Fibroblast of lung (primary cell): ENCODE data around the gene DXO.

Experiments
- CTCF ChIP-seq, 2 donors: IDR thresholded peaks in 1 of 2; conservative IDR thresholded peaks in 1 of 2; 1 replicate in 1 of 2; 2 replicates in 1 of 2; pipeline ENCODE4 v1.5.1; 2011 to 2012; ENCODE audit warnings: low read length in 2 of 2, control low read depth in 1 of 2, inconsistent platforms in 1 of 2, low read depth in 1 of 2, mild to moderate bottlenecking in 1 of 2
- EZH2 ChIP-seq: IDR thresholded peaks from 2 replicates; pipeline ENCODE4 v1.5.1; 2012; ENCODE audit warnings: low read length, control low read depth, mild to moderate bottlenecking; ENCODE audit errors: missing control alignments

- TF ChIP-seq EZH2, result no peak
- no peak for TF ChIP-seq CTCF (conservative IDR thresholded peaks at IDR 0.05 in 1 of 2, IDR thresholded peaks at IDR 0.05 in 1 of 2; ENCODE audit: low read depth in 1 of 2, low read length in 2 of 2)
These were observed 1.2 kb downstream of the DXO start for GRCh38 chr6:31970604-31971271.
